CD14-positive monocyte (primary cell): ENCODE measurements around the gene TXNRD2. TPM values are rescaled to one million over a fixed set of nuclear protein-coding genes. Genes with fewer than 3 reads are reported as not detected.

ENCODE experiments used
- DNase-seq, 3 donors: peaks; one replicate each; pipeline ENCODE4 v3.0.0-alpha.2; 2011 to 2022
- H2AFZ ChIP-seq: 2 replicates; pipeline ENCODE4 v1.6.0; 2012; ENCODE audit warnings: mild to moderate bottlenecking, low read depth, low read length, inconsistent platforms; ENCODE audit not compliant: insufficient read depth, poor library complexity, severe bottlenecking
- H3K27ac ChIP-seq, 2 donors: 1 replicate in 1 of 2; 2 replicates in 1 of 2; pipeline ENCODE4 v1.5.1; 2012 to 2013; ENCODE audit warnings: low read length in 2 of 2, control low read depth in 1 of 2, inconsistent platforms in 1 of 2, low read depth in 1 of 2, mild to moderate bottlenecking in 1 of 2
- H3K27me3 ChIP-seq, 2 donors: one replicate each; pipeline versions ENCODE4 v1.6.0 to v1.6.1; 2011 to 2013; ENCODE audit warnings: low read length in 2 of 2; ENCODE audit not compliant: control insufficient read depth in 2 of 2, insufficient read depth in 2 of 2
- H3K36me3 ChIP-seq, 2 donors: replicated peaks in 1 of 2; 1 replicate in 1 of 2; 2 replicates in 1 of 2; pipeline versions ENCODE4 v1.5.1 to v1.6.1; 2012 to 2013; ENCODE audit warnings: low read length in 2 of 2, control low read depth in 1 of 2, inconsistent platforms in 1 of 2, mild to moderate bottlenecking in 1 of 2; ENCODE audit not compliant: insufficient read depth in 2 of 2, control insufficient read depth in 1 of 2
- H3K4me1 ChIP-seq, 2 donors: 1 replicate in 1 of 2; 2 replicates in 1 of 2; pipeline versions ENCODE4 v1.5.1 to v1.6.1; 2012 to 2013; ENCODE audit warnings: low read length in 2 of 2, control low read depth in 1 of 2, inconsistent platforms in 1 of 2, mild to moderate bottlenecking in 1 of 2, moderate library complexity in 1 of 2; ENCODE audit not compliant: insufficient read depth in 2 of 2, control insufficient read depth in 1 of 2
- H3K4me2 ChIP-seq: replicated peaks from 2 replicates; pipeline ENCODE3; 2012; ENCODE audit warnings: low read length, moderate library complexity, mild to moderate bottlenecking; ENCODE audit not compliant: poor library complexity, severe bottlenecking; ENCODE audit errors: extremely low read depth
- H3K4me3 ChIP-seq, 3 experiments: fragments of 200-600 bp in 1 of 3; sonication (generic) in 1 of 3; replicated peaks in 1 of 3; 1 replicate in 2 of 3; 2 replicates in 1 of 3; pipeline ENCODE4 v1.5.1; 2011 to 2013; ENCODE audit warnings: low read length in 3 of 3, mild to moderate bottlenecking in 3 of 3, control low read depth in 2 of 3, low read depth in 2 of 3, inconsistent platforms in 1 of 3, moderate library complexity in 1 of 3
- H3K79me2 ChIP-seq: 2 replicates; pipeline ENCODE4 v1.6.0; 2012; ENCODE audit warnings: mild to moderate bottlenecking, control low read depth, inconsistent platforms, low read length, moderate library complexity; ENCODE audit not compliant: insufficient read depth
- H3K9ac ChIP-seq: 2 replicates; pipeline ENCODE4 v1.6.0; 2017; ENCODE audit warnings: low read length, mild to moderate bottlenecking; ENCODE audit not compliant: insufficient read depth, poor library complexity, severe bottlenecking
- H3K9me3 ChIP-seq, 2 donors: replicated peaks in 1 of 2; 1 replicate in 1 of 2; 2 replicates in 1 of 2; pipeline versions ENCODE4 v1.5.1 to v1.6.1; 2012 to 2013; ENCODE audit warnings: low read length in 2 of 2, control low read depth in 1 of 2; ENCODE audit not compliant: control insufficient read depth in 1 of 2, insufficient read depth in 1 of 2
- H4K20me1 ChIP-seq: 2 replicates; pipeline ENCODE4 v1.6.0; 2012; ENCODE audit warnings: mild to moderate bottlenecking, low read length, control low read depth, moderate library complexity; ENCODE audit not compliant: insufficient read depth
- H3K27ac Mint-ChIP-seq, 7 donors: one replicate each; pipeline ENCODE4 v1.8.0; 2020; ENCODE audit warnings: mild to moderate bottlenecking in 7 of 7, mixed read lengths in 7 of 7, moderate library complexity in 6 of 7, inconsistent platforms in 2 of 7
- H3K27me3 Mint-ChIP-seq, 3 donors: one replicate each; pipeline ENCODE4 v1.8.0; 2021 to 2022; ENCODE audit warnings: low read depth in 3 of 3, mild to moderate bottlenecking in 3 of 3, mixed read lengths in 3 of 3, moderate library complexity in 3 of 3, inconsistent platforms in 1 of 3
- H3K36me3 Mint-ChIP-seq, 2 donors: one replicate each; pipeline ENCODE4 v1.8.0; 2020; ENCODE audit warnings: mixed read lengths in 2 of 2, inconsistent platforms in 1 of 2, mild to moderate bottlenecking in 1 of 2
- H3K4me1 Mint-ChIP-seq: one replicate; pipeline ENCODE4 v1.8.0; 2020; ENCODE audit warnings: mild to moderate bottlenecking, mixed read lengths
- H3K4me3 Mint-ChIP-seq, 2 donors: one replicate each; pipeline ENCODE4 v1.8.0; 2020; ENCODE audit warnings: mild to moderate bottlenecking in 2 of 2, mixed read lengths in 2 of 2, moderate library complexity in 1 of 2
- H3K9me3 Mint-ChIP-seq, 7 donors: one replicate each; pipeline ENCODE4 v1.8.0; 2020 to 2022; ENCODE audit warnings: mixed read lengths in 7 of 7, mild to moderate bottlenecking in 6 of 7, moderate library complexity in 6 of 7, inconsistent platforms in 2 of 7
- CTCF ChIP-seq: fragments of 200-600 bp; IDR thresholded peaks from one replicate; pipeline ENCODE4 v1.8.0; 2022; ENCODE audit warnings: antibody characterized with exemption, mild to moderate bottlenecking
- WGBS: methylation state at CpG from one replicate; pipeline ENCODE4 v1.1.5; 2013; ENCODE audit warnings: missing lambda C conversion rate; ENCODE audit not compliant: insufficient coverage; 5-methylcytosine and 5-hydroxymethylcytosine counted together
- intact Hi-C, 2 donors: fragments of 100-400 bp; cut with micrococcal nuclease; formaldehyde crosslinking; loops; one replicate each; pipeline versions ENCODE4 v1.15.0 to v1.15.1; 2023
- polyA plus RNA-seq, 3 donors: library from polyadenylated mRNA; depleted of rRNA in 1 of 3; unstranded in 2 of 3; stranded (reverse) in 1 of 3; fragments of 300-500 nt in 2 of 3; fragments of >200 nt in 1 of 3; fragmentation: Illumina TruSeq in 2 of 3; gene quantifications; 1 replicate in 2 of 3; 2 replicates in 1 of 3; pipeline ENCODE4 v1.2.3, GENCODE V29; 2012 to 2021

TXNRD2 gene
- polyA plus RNA-seq, 3 donors: 24.9 to 54.9 (median 30.8) TPM

- Histone ChIP-seq H3K4me2 (no peak overlapping the region), H3K4me3 (no peak overlapping the region), H4K20me1 (peaks cover 21% of the 10 kb centered on the region), H3K79me2 (no peaks in the 10 kb centered on the region), H2AFZ (no peak overlapping the region), H3K27ac (no peak overlapping the region), H3K9me3 (no peaks in the 10 kb centered on the region), H3K36me3 (peaks cover 22 to 23% of the 10 kb centered on the region in 2 donors), H3K4me1 (no peaks in the 10 kb centered on the region), H3K9ac (no peak overlapping the region), H3K27me3 (no peaks in the 10 kb centered on the region)
- peaks cover 0 to 5% (median 4%) of the 10 kb centered on the region in 3 donors for H3K27me3 Mint-ChIP-seq
- no peaks in the 10 kb centered on the region for H3K9me3 Mint-ChIP-seq
- peaks cover 17% of the 10 kb centered on the region for H3K4me1 Mint-ChIP-seq
- no peak for TF ChIP-seq CTCF
- 98% methylated on average over 6 of the region's 9 CpGs for WGBS
- peaks cover 11 to 22% of the 10 kb centered on the region in 2 donors for H3K36me3 Mint-ChIP-seq
- no peak overlapping the region for H3K4me3 Mint-ChIP-seq
- H3K27ac Mint-ChIP-seq: no peak overlapping the region
- no peak for DNase-seq
- intact Hi-C loops: loop anchor here (5.0 to 10.0 kb wide), 3 partner anchors 40 to 313 kb away; no protein-coding TSS in a partner anchor
Observed at GRCh38 chr22:19972251-19972650, 30.6 kb upstream of the TXNRD2 start.

GRCh38 chr22:19971276-19972124, 29.9 kb upstream of the TXNRD2 start:
- Histone ChIP-seq H3K4me2 (no peak overlapping the region), H3K27me3 (no peaks in the 10 kb centered on the region), H3K27ac (no peak overlapping the region), H3K9ac (no peak overlapping the region), H3K9me3 (no peaks in the 10 kb centered on the region), H3K79me2 (no peaks in the 10 kb centered on the region), H4K20me1 (peaks cover 21% of the 10 kb centered on the region), H2AFZ (no peak overlapping the region), H3K36me3 (peaks cover 27 to 29% of the 10 kb centered on the region in 2 donors), H3K4me1 (no peaks in the 10 kb centered on the region), H3K4me3 (no peak overlapping the region)
- Mint-ChIP-seq H3K9me3 (no peaks in the 10 kb centered on the region), H3K36me3 (peaks cover 18 to 29% of the 10 kb centered on the region in 2 donors), H3K27me3 (peaks cover 2 to 5% (median 4%) of the 10 kb centered on the region in 3 donors), H3K4me1 (peaks cover 17% of the 10 kb centered on the region), H3K4me3 (no peak overlapping the region), H3K27ac (no peak overlapping the region)
- intact Hi-C loops: loop anchor here (2.0 to 10.0 kb wide), 4 partner anchors 41 to 313 kb away; no protein-coding TSS in a partner anchor
- DNase-seq: no peak
- no peak for TF ChIP-seq CTCF
- 42% methylated on average over 18 of the region's 28 CpGs for WGBS
